Kidney glomerular epithelial cell (primary cell): Measurements from ENCODE around the gene ETV4.
A peak's percentile ranks its signal among the peaks of the same experiment; 100 is the strongest.

Source experiments
- DNase-seq: peaks from one replicate; lab custom pipeline; 2025; lab: John Stamatoyannopoulos, UW

The ETV4 gene

GRCh38 chr17:43572368-43572980 lies 26.3 kb upstream of the ETV4 start:
- DNase-seq, result no peak

- DNase-seq, result peak; percentile 92
These were observed 24.4 kb upstream of the ETV4 start for GRCh38 chr17:43570518-43570928.

- DNase-seq, result no peak
These were observed 22.5 kb upstream of the ETV4 start for GRCh38 chr17:43568506-43569082.

GRCh38 chr17:43563600-43564594 lies 17.8 kb upstream of the ETV4 start:
- DNase-seq, result no peak

GRCh38 chr17:43562679-43563599 lies 16.8 kb upstream of the ETV4 start:
- no peak for DNase-seq

GRCh38 chr17:43560461-43561427 lies 14.6 kb upstream of the ETV4 start:
- no peak for DNase-seq

GRCh38 chr17:43559161-43559816 lies 13.1 kb upstream of the ETV4 start:
- DNase-seq, result no peak

- DNase-seq, result no peak
These were observed 12.6 kb upstream of the ETV4 start for GRCh38 chr17:43558805-43559160.

- no peak for DNase-seq
These were observed 10.2 kb upstream of the ETV4 start for GRCh38 chr17:43556292-43556691.

GRCh38 chr17:43554857-43555256 lies 8.7 kb upstream of the ETV4 start:
- DNase-seq, result no peak

- no peak for DNase-seq
These were observed 7.4 kb upstream of the ETV4 start for GRCh38 chr17:43553573-43553972.

GRCh38 chr17:43552229-43552837 lies 6.2 kb upstream of the ETV4 start:
- no peak for DNase-seq

GRCh38 chr17:43550754-43551153 lies 4.6 kb upstream of the ETV4 start:
- no peak for DNase-seq

GRCh38 chr17:43549496-43549895 lies 3.4 kb upstream of the ETV4 start:
- DNase-seq, result no peak

GRCh38 chr17:43548689-43549379 lies 2.7 kb upstream of the ETV4 start:
- DNase-seq, result no peak

GRCh38 chr17:43547659-43548256 lies 1.6 kb upstream of the ETV4 start:
- DNase-seq, result no peak

- no peak for DNase-seq
These were observed 1.0 kb upstream of the ETV4 start for GRCh38 chr17:43547189-43547550.

- no peak for DNase-seq
These were observed 832 bp downstream of the ETV4 start for GRCh38 chr17:43545383-43545632.
